ENCODE results near the gene COPZ1. TPM values are rescaled to one million over a fixed set of nuclear protein-coding genes. Genes with fewer than 3 reads are reported as not detected.

Gene COPZ1
- total and polyA plus RNA-seq, 2 donors (not counting 1 experiment from before 2014, with no cell fraction given), result 97.9 to 305 TPM

- H3K4me2 ChIP-seq (ENCODE audit: extremely low read depth, insufficient read depth, low read length), result no peak overlapping the region
- no peaks in the 10 kb centered on the region for H3K27me3 ChIP-seq (ENCODE audit: control insufficient read depth, insufficient read depth, low read length)
- H3K4me1 ChIP-seq (ENCODE audit: control insufficient read depth, extremely low read depth, insufficient read depth, low read length), result no peaks in the 10 kb centered on the region
- no peak overlapping the region for H3K27ac ChIP-seq (ENCODE audit: insufficient read depth, low read length)
- H3K9me3 ChIP-seq (ENCODE audit: control insufficient read depth, insufficient read depth, low read depth, low read length), result no peaks in the 10 kb centered on the region
- DNase-seq (ENCODE audit: low read depth in 2 of 2), result no peak
- no peak overlapping the region for H3K4me3 ChIP-seq (replicated peaks in 1 of 4; ENCODE audit: control extremely low read depth in 1 of 4, insufficient read depth in 1 of 4, low read depth in 3 of 4, low read length in 4 of 4)
- H3K36me3 ChIP-seq (ENCODE audit: control insufficient read depth, insufficient read depth, low read length), result peaks cover 1% of the 10 kb centered on the region
- TF ChIP-seq EZH2 (IDR thresholded peaks at IDR 0.05; ENCODE audit: low read length, missing control alignments) (no peak), CTCF (conservative IDR thresholded peaks at IDR 0.05 in 1 of 2, IDR thresholded peaks at IDR 0.05 in 1 of 2; ENCODE audit: low read depth in 1 of 2, low read length in 2 of 2) (no peak)
- H3K9ac ChIP-seq (ENCODE audit: insufficient read depth, low read length), result no peak overlapping the region
- no peak overlapping the region for H2AFZ ChIP-seq (ENCODE audit: low read length)
- H4K20me1 ChIP-seq (ENCODE audit: control insufficient read depth, extremely low read depth, insufficient read depth, low read length), result no peaks in the 10 kb centered on the region
- no peaks in the 10 kb centered on the region for H3K79me2 ChIP-seq (ENCODE audit: control insufficient read depth, insufficient read depth, low read length)
These were observed 66.0 kb downstream of the COPZ1 start for GRCh38 chr12:54390668-54391551.

- Histone ChIP-seq H3K4me1 (ENCODE audit: control insufficient read depth, extremely low read depth, insufficient read depth, low read length) (no peaks in the 10 kb centered on the region), H4K20me1 (ENCODE audit: control insufficient read depth, extremely low read depth, insufficient read depth, low read length) (no peaks in the 10 kb centered on the region), H3K27me3 (ENCODE audit: control insufficient read depth, insufficient read depth, low read length) (no peaks in the 10 kb centered on the region), H3K9ac (ENCODE audit: insufficient read depth, low read length) (no peak overlapping the region), H3K27ac (ENCODE audit: insufficient read depth, low read length) (no peak overlapping the region), H3K9me3 (ENCODE audit: control insufficient read depth, insufficient read depth, low read depth, low read length) (no peaks in the 10 kb centered on the region), H3K4me3 (replicated peaks in 1 of 4; ENCODE audit: control extremely low read depth in 1 of 4, insufficient read depth in 1 of 4, low read depth in 3 of 4, low read length in 4 of 4) (no peak overlapping the region), H3K79me2 (ENCODE audit: control insufficient read depth, insufficient read depth, low read length) (no peaks in the 10 kb centered on the region), H2AFZ (ENCODE audit: low read length) (no peak overlapping the region), H3K36me3 (ENCODE audit: control insufficient read depth, insufficient read depth, low read length) (peaks cover 12% of the 10 kb centered on the region), H3K4me2 (ENCODE audit: extremely low read depth, insufficient read depth, low read length) (no peak overlapping the region)
- no peak for TF ChIP-seq CTCF (conservative IDR thresholded peaks at IDR 0.05 in 1 of 2, IDR thresholded peaks at IDR 0.05 in 1 of 2; ENCODE audit: low read depth in 1 of 2, low read length in 2 of 2)
- no peak for TF ChIP-seq EZH2 (IDR thresholded peaks at IDR 0.05; ENCODE audit: low read length, missing control alignments)
- DNase-seq (ENCODE audit: low read depth in 2 of 2), result no peak
These were observed 67.7 kb downstream of the COPZ1 start for GRCh38 chr12:54392485-54393206.

GRCh38 chr12:54393207-54393609 lies 68.3 kb downstream of the COPZ1 start:
- Histone ChIP-seq H3K9ac (ENCODE audit: insufficient read depth, low read length) (no peak overlapping the region), H2AFZ (ENCODE audit: low read length) (no peak overlapping the region), H3K79me2 (ENCODE audit: control insufficient read depth, insufficient read depth, low read length) (no peaks in the 10 kb centered on the region), H3K4me3 (replicated peaks in 1 of 4; ENCODE audit: control extremely low read depth in 1 of 4, insufficient read depth in 1 of 4, low read depth in 3 of 4, low read length in 4 of 4) (no peak overlapping the region), H3K4me2 (ENCODE audit: extremely low read depth, insufficient read depth, low read length) (no peak overlapping the region), H4K20me1 (ENCODE audit: control insufficient read depth, extremely low read depth, insufficient read depth, low read length) (no peaks in the 10 kb centered on the region), H3K27ac (ENCODE audit: insufficient read depth, low read length) (no peak overlapping the region), H3K9me3 (ENCODE audit: control insufficient read depth, insufficient read depth, low read depth, low read length) (no peaks in the 10 kb centered on the region), H3K4me1 (ENCODE audit: control insufficient read depth, extremely low read depth, insufficient read depth, low read length) (no peaks in the 10 kb centered on the region), H3K36me3 (ENCODE audit: control insufficient read depth, insufficient read depth, low read length) (peaks cover 16% of the 10 kb centered on the region), H3K27me3 (ENCODE audit: control insufficient read depth, insufficient read depth, low read length) (no peaks in the 10 kb centered on the region)
- no peak for DNase-seq (ENCODE audit: low read depth in 2 of 2)
- no peak for TF ChIP-seq EZH2 (IDR thresholded peaks at IDR 0.05; ENCODE audit: low read length, missing control alignments)
- no peak for TF ChIP-seq CTCF (conservative IDR thresholded peaks at IDR 0.05 in 1 of 2, IDR thresholded peaks at IDR 0.05 in 1 of 2; ENCODE audit: low read depth in 1 of 2, low read length in 2 of 2)
